Breast epithelium (tissue), 4 donors: ENCODE results near the gene SLC44A1. TPM values are rescaled to one million over a fixed set of nuclear protein-coding genes. Genes with fewer than 3 reads are reported as not detected.

Experiments used
- DNase-seq, 2 donors: peaks; one replicate each; pipeline ENCODE4 v3.0.0-alpha.2; 2019; ENCODE audit warnings: low spot score in 2 of 2
- H3K27ac ChIP-seq, 2 donors: fragments of 200-600 bp; sonication (generic) in 1 of 2; one replicate each; pipeline ENCODE4 v1.5.1; 2016 to 2019; ENCODE audit warnings: mild to moderate bottlenecking in 1 of 2
- H3K27me3 ChIP-seq, 2 donors: fragments of 200-600 bp; sonication (generic) in 1 of 2; one replicate each; pipeline versions ENCODE4 v1.5.1 to v1.6.0; 2017 to 2019; ENCODE audit warnings: control low read depth in 1 of 2, mild to moderate bottlenecking in 1 of 2
- H3K36me3 ChIP-seq: fragments of 200-600 bp; one replicate; pipeline ENCODE4 v1.5.1; 2019
- H3K4me1 ChIP-seq, 2 donors: fragments of 200-600 bp; sonication (generic); one replicate each; pipeline ENCODE4 v1.5.1; 2016 to 2019; ENCODE audit warnings: control low read depth in 1 of 2
- H3K4me3 ChIP-seq, 3 donors: fragments of 200-600 bp; sonication (generic); 1 replicate in 2 of 3; 2 replicates in 1 of 3; pipeline ENCODE4 v1.5.1; 2016 to 2019; ENCODE audit warnings: mild to moderate bottlenecking in 3 of 3, moderate library complexity in 2 of 3
- H3K9me3 ChIP-seq, 2 donors: fragments of 200-600 bp; sonication (generic) in 1 of 2; one replicate each; pipeline ENCODE4 v1.5.1; 2016 to 2019; ENCODE audit warnings: control low read depth in 1 of 2
- POLR2A ChIP-seq: fragments of 450-650 bp; IDR thresholded peaks from one replicate; pipeline ENCODE4 v1.6.1; 2016; ENCODE audit warnings: antibody characterized with exemption, mild to moderate bottlenecking, moderate library complexity
- POLR2AphosphoS5 ChIP-seq, 3 donors: sonication (generic); formaldehyde crosslinking; IDR thresholded peaks; one replicate each; pipeline ENCODE4 v1.6.1; 2017; ENCODE audit warnings: antibody characterized with exemption in 3 of 3
- intact Hi-C: fragments of 100-400 bp; cut with DNase I; formaldehyde crosslinking; loops from one replicate; pipeline ENCODE4 v1.15.1; 2023; ENCODE audit warnings: low total_unique reads
- total RNA-seq, 3 donors: library from RNA; depleted of rRNA; stranded (reverse); fragments of >200 nt; gene quantifications; one replicate each; pipeline ENCODE4 v1.1.0, GENCODE V29; 2016
- TF ChIP-seq, protein P1 (sequence below), 3 donors: fragments of 450-650 bp; IDR thresholded peaks; one replicate each; pipeline ENCODE4 v1.5.1; 2016 to 2017; ENCODE audit warnings: antibody characterized with exemption in 3 of 3, mild to moderate bottlenecking in 3 of 3, moderate library complexity in 3 of 3

The SLC44A1 gene
- total RNA-seq, 3 donors from 2014 or later = 53.7 to 62.6 (median 61.1) TPM

DNA sequence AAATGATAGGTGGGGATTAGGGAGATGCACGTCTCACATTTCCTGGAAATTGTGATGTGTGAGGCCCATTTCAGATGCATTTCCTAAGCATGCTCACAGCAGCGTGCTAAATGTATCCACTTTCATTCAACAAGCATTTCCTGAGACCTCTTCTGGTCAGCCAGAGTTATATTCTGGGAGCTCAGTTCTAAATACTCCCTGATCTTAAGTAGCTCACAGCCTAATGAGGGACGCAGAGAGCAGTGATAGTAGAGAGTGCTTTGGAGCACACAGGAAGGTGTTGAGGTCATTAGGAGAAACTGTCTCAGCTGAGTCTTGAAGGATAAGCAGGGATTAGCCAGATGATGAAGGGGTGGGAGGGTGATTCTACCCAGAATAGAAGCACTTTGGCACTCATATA is 157.2 kb downstream of the SLC44A1 start:
- no peaks in the 10 kb centered on the region for H3K36me3 ChIP-seq
- no peaks in the 10 kb centered on the region for H3K4me1 ChIP-seq
- H3K4me3 ChIP-seq = no peak overlapping the region
- no peak for TF ChIP-seq POLR2A
- no peak for TF ChIP-seq POLR2AphosphoS5 (IDR thresholded peaks at IDR 0.05)
- TF ChIP-seq, protein P1, sequence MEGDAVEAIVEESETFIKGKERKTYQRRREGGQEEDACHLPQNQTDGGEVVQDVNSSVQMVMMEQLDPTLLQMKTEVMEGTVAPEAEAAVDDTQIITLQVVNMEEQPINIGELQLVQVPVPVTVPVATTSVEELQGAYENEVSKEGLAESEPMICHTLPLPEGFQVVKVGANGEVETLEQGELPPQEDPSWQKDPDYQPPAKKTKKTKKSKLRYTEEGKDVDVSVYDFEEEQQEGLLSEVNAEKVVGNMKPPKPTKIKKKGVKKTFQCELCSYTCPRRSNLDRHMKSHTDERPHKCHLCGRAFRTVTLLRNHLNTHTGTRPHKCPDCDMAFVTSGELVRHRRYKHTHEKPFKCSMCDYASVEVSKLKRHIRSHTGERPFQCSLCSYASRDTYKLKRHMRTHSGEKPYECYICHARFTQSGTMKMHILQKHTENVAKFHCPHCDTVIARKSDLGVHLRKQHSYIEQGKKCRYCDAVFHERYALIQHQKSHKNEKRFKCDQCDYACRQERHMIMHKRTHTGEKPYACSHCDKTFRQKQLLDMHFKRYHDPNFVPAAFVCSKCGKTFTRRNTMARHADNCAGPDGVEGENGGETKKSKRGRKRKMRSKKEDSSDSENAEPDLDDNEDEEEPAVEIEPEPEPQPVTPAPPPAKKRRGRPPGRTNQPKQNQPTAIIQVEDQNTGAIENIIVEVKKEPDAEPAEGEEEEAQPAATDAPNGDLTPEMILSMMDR (IDR thresholded peaks at IDR 0.05) = no peak
- no peak for DNase-seq
- no peaks in the 10 kb centered on the region for H3K9me3 ChIP-seq
- H3K27me3 ChIP-seq = no peaks in the 10 kb centered on the region
- no peak overlapping the region for H3K27ac ChIP-seq
- intact Hi-C loops = no loop called here

DNA sequence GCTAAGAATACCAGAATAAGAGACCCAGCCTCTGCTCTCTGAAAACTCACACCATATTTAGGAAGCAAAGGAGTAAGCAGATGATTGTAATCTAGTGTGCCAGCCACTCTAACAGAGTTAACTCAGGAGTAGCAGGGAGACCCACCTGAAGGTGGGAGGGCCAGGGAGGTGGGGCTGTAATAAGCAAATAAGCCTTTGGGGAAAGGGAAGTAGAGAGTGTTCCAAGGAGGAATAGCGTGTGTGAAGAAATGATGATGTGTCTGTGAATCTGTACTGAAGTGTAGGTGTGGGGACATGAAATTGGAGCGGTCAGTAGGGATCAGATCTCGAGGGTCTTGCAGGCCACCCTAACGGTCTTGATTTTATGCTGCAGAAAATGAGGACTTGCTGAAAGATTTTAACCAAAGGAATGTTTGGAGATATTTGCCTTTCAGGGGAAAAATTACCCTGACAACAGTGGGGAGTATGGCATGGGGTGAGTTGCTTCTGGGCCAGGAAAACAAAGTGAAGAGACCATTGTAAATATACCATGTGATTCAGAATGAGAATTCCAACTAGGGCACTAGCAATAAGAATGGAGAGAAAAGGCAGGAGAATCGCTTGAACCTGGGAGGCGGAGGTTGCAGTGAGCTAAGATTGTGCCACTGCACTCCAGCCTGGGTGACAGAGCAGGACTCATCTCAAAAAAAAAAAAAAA is 159.2 kb downstream of the SLC44A1 start:
- H3K4me1 ChIP-seq = no peaks in the 10 kb centered on the region
- H3K27me3 ChIP-seq = no peaks in the 10 kb centered on the region
- TF ChIP-seq POLR2AphosphoS5 (IDR thresholded peaks at IDR 0.05) (no peak), POLR2A (no peak)
- TF ChIP-seq, protein P1 (IDR thresholded peaks at IDR 0.05) = no peak
- no peaks in the 10 kb centered on the region for H3K36me3 ChIP-seq
- intact Hi-C loops = no loop called here
- no peaks in the 10 kb centered on the region for H3K9me3 ChIP-seq
- DNase-seq = no peak
- no peak overlapping the region for H3K27ac ChIP-seq
- no peak overlapping the region for H3K4me3 ChIP-seq

DNA sequence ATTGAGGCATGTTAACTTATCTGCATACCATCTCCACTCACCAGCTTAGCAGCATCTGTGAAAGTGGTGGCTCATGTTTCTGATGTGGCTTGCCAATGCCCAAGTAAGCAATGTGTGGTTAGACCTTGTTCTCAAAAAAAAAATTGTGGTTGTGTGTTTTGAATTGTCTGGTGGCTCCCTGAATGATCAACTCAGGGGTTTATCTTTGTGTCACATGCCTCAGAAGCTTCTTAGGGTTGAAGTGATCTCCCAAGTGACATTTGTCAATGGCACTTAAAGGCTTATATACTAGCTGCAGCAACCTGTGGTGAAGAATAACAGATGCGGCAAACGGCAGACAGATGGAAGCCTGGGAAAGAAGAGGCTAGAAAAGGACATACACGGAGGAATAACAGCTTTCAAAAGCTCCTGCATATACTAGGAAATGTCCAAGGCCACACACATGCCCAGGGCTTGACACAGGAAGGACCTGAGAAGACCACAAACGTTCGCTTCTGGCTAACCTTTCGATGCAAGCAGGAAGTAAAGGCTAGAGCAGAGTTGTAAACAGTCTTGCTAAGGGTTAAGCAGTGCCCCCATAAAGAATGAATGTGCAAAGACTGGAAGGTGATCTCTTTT is 161.2 kb downstream of the SLC44A1 start:
- no peak for DNase-seq
- no peaks in the 10 kb centered on the region for H3K36me3 ChIP-seq
- no peaks in the 10 kb centered on the region for H3K4me1 ChIP-seq
- TF ChIP-seq, protein P1 (IDR thresholded peaks at IDR 0.05) = no peak
- TF ChIP-seq POLR2A = no peak
- no peak for TF ChIP-seq POLR2AphosphoS5 (IDR thresholded peaks at IDR 0.05)
- no peaks in the 10 kb centered on the region for H3K27me3 ChIP-seq
- H3K27ac ChIP-seq = no peak overlapping the region
- no peaks in the 10 kb centered on the region for H3K9me3 ChIP-seq
- H3K4me3 ChIP-seq = no peak overlapping the region
- intact Hi-C loops = no loop called here

DNA sequence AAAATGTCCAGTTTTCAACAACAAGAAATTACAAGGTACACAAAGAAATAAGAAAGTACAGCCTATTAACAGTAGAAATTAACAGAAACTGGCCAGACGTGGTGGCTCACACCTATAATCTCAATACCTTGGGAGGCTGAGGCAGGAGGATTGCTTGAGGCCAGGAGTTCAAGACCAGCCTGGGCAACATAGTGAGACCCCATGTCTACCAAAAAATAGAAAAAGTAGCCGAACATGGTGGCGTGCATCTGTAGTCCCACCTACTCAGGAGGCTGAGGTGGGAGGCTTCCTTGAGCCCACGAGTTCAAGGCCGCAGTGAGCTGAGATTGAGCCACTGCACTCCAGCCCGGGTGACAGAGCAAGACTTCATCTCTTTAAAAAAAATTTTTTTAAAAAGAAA is 161.9 kb downstream of the SLC44A1 start:
- H3K4me3 ChIP-seq = no peak overlapping the region
- DNase-seq = no peak
- H3K4me1 ChIP-seq = no peaks in the 10 kb centered on the region
- no peaks in the 10 kb centered on the region for H3K27me3 ChIP-seq
- H3K9me3 ChIP-seq = no peaks in the 10 kb centered on the region
- TF ChIP-seq, protein P1 (IDR thresholded peaks at IDR 0.05) = no peak
- TF ChIP-seq POLR2AphosphoS5 (IDR thresholded peaks at IDR 0.05) (no peak), POLR2A (no peak)
- H3K36me3 ChIP-seq = no peaks in the 10 kb centered on the region
- intact Hi-C loops = no loop called here
- H3K27ac ChIP-seq = no peak overlapping the region

GRCh38 chr9:105413525-105413924 is 169.1 kb downstream of the SLC44A1 start:
- DNase-seq = no peak
- intact Hi-C loops = loop anchor here (5.0 to 10.0 kb wide), 2 partner anchors 146 to 489 kb away; partner anchors contain the start of gene ABCA1
- peaks cover 0 to 6% of the 10 kb centered on the region in 2 donors for H3K9me3 ChIP-seq

More at GRCh38 chr9:105413525-105413924, 169.1 kb downstream of the SLC44A1 start:
- Histone ChIP-seq H3K4me1 (no peaks in the 10 kb centered on the region), H3K36me3 (no peaks in the 10 kb centered on the region), H3K27ac (peak overlapping the region in 1 of 2 donors; percentile 16), H3K4me3 (no peak overlapping the region), H3K27me3 (no peaks in the 10 kb centered on the region)
- TF ChIP-seq POLR2A = no peak
- TF ChIP-seq, protein P1 (IDR thresholded peaks at IDR 0.05) = no peak
- no peak for TF ChIP-seq POLR2AphosphoS5 (IDR thresholded peaks at IDR 0.05)
